BLaER1 treated with 17β-estradiol and CSF1 and Interleukin-3, amounts not matched to agents 10 nM and 100 nM (cell line): ENCODE results near the gene TPPP3.
A peak's percentile ranks its signal among the peaks of the same experiment; 100 is the strongest.

Experiments
- H3K27ac ChIP-seq, 11 experiments: shearing (Covaris generic); formaldehyde crosslinking; 2 replicates each; pipeline ENCODE4 v1.8.1; 2022
- H3K27me3 ChIP-seq, 11 experiments: shearing (Covaris generic); formaldehyde crosslinking; 2 replicates each; pipeline ENCODE4 v1.8.1; 2022
- H3K36me3 ChIP-seq, 11 experiments: shearing (Covaris generic); formaldehyde crosslinking; 2 replicates each; pipeline ENCODE4 v1.8.1; 2022
- H3K4me1 ChIP-seq, 10 experiments: shearing (Covaris generic); formaldehyde crosslinking; 2 replicates each; pipeline ENCODE4 v1.8.1; 2022
- H3K4me2 ChIP-seq, 11 experiments: shearing (Covaris generic); formaldehyde crosslinking; 2 replicates each; pipeline ENCODE4 v1.8.1; 2022
- H3K4me3 ChIP-seq, 10 experiments: shearing (Covaris generic); formaldehyde crosslinking; 2 replicates each; pipeline ENCODE4 v1.8.1; 2022
- H3K9ac ChIP-seq, 11 experiments: shearing (Covaris generic); formaldehyde crosslinking; 2 replicates each; pipeline ENCODE4 v1.8.1; 2022
- H3K9me3 ChIP-seq, 11 experiments: shearing (Covaris generic); formaldehyde crosslinking; replicated peaks in 1 of 11; 2 replicates each; pipeline ENCODE4 v1.8.1; 2022
- H4K20me1 ChIP-seq, 11 experiments: shearing (Covaris generic); formaldehyde crosslinking; 2 replicates each; pipeline ENCODE4 v1.8.1; 2022
- Cebpa-rat ChIP-seq, 11 experiments: shearing (Covaris generic); IDR thresholded peaks; 2 replicates each; pipeline ENCODE4 v1.8.1; 2022

Gene TPPP3

GRCh38 chr16:67405336-67405735 is 12.0 kb upstream of the TPPP3 start:
- peak in 3 of 11 experiments; percentile 23 to 57 (median 33); a peak in 2 of 22 replicates for TF ChIP-seq Cebpa-rat (IDR thresholded peaks at IDR 0.05)
- H3K27ac ChIP-seq, result peak overlapping the region in 4 of 11 experiments; percentile 31 to 54 (median 44); a peak in 5 of 22 replicates
- peak overlapping the region in 2 of 11 experiments; percentile 3 to 25; a peak in 4 of 22 replicates for H3K9ac ChIP-seq
- H3K27me3 ChIP-seq, result no peaks in the 10 kb centered on the region; a peak in 1 of 22 replicates
- no peaks in the 10 kb centered on the region for H4K20me1 ChIP-seq
- H3K9me3 ChIP-seq, result no peaks in the 10 kb centered on the region
- H3K4me2 ChIP-seq, result peak overlapping the region in 10 of 11 experiments; percentile 3 to 83 (median 56); a peak in 17 of 22 replicates
- no peak overlapping the region for H3K4me3 ChIP-seq
- H3K36me3 ChIP-seq, result no peaks in the 10 kb centered on the region
- peaks cover 0 to 48% (median 39%) of the 10 kb centered on the region in 10 experiments; a peak in 17 of 20 replicates for H3K4me1 ChIP-seq

DNA sequence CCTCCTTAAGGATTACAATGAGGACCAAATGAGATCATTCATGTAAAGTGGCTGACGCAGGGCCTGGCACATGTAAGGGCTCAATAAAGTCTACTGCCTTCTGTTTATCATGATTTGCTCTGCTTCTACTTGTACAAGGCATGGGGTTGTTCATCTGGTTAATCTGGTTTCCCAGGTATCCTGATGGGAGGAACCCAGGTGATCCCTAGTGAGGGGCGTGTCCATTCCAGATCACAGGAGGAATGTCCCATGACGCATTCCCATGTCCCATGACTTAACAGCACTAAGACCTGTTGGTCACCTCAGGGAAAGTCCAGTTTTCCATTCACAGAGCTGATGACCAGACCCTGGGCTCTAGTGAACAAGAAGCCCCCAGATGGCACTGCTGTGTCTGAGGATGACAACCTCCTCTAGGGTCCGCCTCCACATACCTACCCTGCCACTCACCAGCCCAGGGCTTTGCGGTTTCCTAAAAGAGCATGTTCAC is 11.5 kb upstream of the TPPP3 start:
- no peaks in the 10 kb centered on the region for H3K36me3 ChIP-seq
- H3K9ac ChIP-seq, result peak overlapping the region in 2 of 11 experiments; percentile 3 to 25; a peak in 3 of 22 replicates
- no peak for TF ChIP-seq Cebpa-rat (IDR thresholded peaks at IDR 0.05)
- H3K27me3 ChIP-seq, result no peaks in the 10 kb centered on the region; a peak in 1 of 22 replicates
- H3K4me1 ChIP-seq, result peaks cover 0 to 48% (median 40%) of the 10 kb centered on the region in 10 experiments; a peak in 18 of 20 replicates
- no peaks in the 10 kb centered on the region for H4K20me1 ChIP-seq
- H3K4me3 ChIP-seq, result no peak overlapping the region
- peak overlapping the region in 10 of 11 experiments; percentile 6 to 83 (median 56); a peak in 15 of 22 replicates for H3K4me2 ChIP-seq
- peak overlapping the region in 3 of 11 experiments; percentile 31 to 54 (median 35); a peak in 4 of 22 replicates for H3K27ac ChIP-seq
- no peaks in the 10 kb centered on the region for H3K9me3 ChIP-seq

DNA sequence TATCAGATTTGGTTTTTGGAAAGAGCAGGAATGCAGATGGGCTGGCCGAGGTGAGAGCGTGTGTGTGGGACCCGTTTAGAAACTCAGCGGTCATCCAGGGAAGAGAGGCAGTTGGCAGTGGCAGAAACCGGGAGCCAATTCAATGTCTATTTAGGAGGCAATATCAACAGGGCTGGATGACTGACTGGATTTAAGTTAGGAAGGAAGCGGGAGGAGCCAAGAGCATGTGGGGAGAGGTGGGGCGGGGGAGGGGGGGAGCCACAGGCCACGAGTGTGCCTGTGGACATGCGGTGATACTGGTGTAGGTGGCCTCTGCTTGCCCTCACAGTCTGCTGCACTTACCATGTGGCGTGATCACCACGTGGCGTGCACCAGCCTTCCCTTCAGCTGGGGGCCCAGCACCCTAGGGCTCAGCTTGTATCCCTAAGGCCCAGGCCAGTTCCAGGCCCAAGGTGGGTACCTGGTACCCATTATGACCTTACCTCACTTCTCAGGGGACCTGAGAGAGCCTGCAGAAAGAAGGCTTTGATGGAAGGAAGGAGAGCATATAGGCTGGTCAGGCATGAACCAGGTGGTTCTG is 10.8 kb upstream of the TPPP3 start:
- Histone ChIP-seq H3K4me3 (no peak overlapping the region), H4K20me1 (no peaks in the 10 kb centered on the region), H3K27ac (peak overlapping the region in 1 of 11 experiments; percentile 54; a peak in 3 of 22 replicates), H3K4me2 (peak overlapping the region in 8 of 11 experiments; percentile 7 to 83 (median 66); a peak in 10 of 22 replicates), H3K9me3 (no peaks in the 10 kb centered on the region), H3K9ac (no peak overlapping the region), H3K4me1 (peaks cover 0 to 50% (median 41%) of the 10 kb centered on the region in 10 experiments; a peak in 18 of 20 replicates), H3K36me3 (no peaks in the 10 kb centered on the region), H3K27me3 (no peaks in the 10 kb centered on the region; a peak in 1 of 22 replicates)
- no peak for TF ChIP-seq Cebpa-rat (IDR thresholded peaks at IDR 0.05)

GRCh38 chr16:67400901-67401300 is 7.6 kb upstream of the TPPP3 start:
- no peak overlapping the region for H3K4me3 ChIP-seq
- peaks cover 0 to 14% (median 0%) of the 10 kb centered on the region in 11 experiments; a peak in 7 of 22 replicates for H4K20me1 ChIP-seq
- H3K9ac ChIP-seq, result no peak overlapping the region
- peaks cover 4 to 46% (median 31%) of the 10 kb centered on the region in 10 experiments for H3K4me1 ChIP-seq
- no peak overlapping the region for H3K4me2 ChIP-seq
- no peaks in the 10 kb centered on the region for H3K36me3 ChIP-seq
- TF ChIP-seq Cebpa-rat (IDR thresholded peaks at IDR 0.05), result no peak
- no peak overlapping the region for H3K27ac ChIP-seq
- H3K9me3 ChIP-seq, result no peaks in the 10 kb centered on the region
- peaks cover 7 to 16% (median 12%) of the 10 kb centered on the region in 11 experiments for H3K27me3 ChIP-seq

DNA sequence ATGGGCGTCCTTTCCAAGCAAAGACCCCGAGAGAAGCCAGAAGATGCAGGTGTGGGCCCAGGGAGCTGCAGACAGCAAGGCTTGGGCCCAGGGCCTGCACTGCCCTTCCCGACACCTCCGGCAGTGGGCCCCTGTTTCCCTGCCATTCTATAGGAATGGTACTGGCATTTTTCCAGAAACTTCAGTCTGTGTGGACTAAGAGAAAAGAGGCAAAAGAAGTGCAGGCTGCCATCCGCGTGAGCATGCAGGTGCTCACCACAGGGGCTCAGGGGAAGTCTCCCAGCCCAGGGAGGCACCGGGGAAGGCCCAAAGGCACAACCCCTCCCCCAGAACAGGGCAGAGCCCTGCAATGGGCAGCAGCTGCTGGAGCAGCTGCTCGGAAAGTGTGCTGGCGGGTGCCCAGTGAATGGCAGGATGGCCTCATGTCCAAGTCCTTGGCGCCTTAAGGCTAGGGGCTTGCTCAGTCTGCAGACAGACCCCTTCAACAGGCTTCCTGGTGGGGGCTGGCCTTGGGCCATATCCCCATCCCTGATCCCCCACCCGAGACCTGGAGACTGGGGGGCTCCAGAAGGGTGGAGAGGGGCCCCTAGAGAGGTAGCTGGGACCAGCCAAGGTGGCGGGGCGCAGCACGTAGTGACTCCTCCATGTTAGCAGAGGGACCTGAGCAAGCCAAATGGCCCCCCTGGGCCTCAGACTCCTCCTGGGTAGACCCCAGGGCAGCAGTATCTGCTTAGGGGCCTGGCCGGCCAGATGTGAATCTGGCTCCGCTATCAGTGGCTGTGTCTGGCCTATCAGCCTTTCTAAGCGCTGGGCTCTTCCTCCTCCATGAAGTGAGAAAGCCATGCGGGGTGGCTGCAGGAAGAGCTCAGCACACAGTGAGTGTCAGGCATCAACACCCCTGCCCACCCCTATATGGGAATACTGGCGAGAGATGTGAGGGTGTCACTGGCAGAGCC is 6.7 kb upstream of the TPPP3 start:
- no peak overlapping the region for H3K4me3 ChIP-seq
- H3K9ac ChIP-seq, result no peak overlapping the region
- H3K9me3 ChIP-seq, result no peaks in the 10 kb centered on the region
- H3K27ac ChIP-seq, result no peak overlapping the region
- peaks cover 16 to 25% (median 21%) of the 10 kb centered on the region in 11 experiments for H3K27me3 ChIP-seq
- peaks cover 5 to 23% (median 8%) of the 10 kb centered on the region in 11 experiments; a peak in 15 of 22 replicates for H4K20me1 ChIP-seq
- no peaks in the 10 kb centered on the region for H3K36me3 ChIP-seq
- peak overlapping the region in 5 of 11 experiments; percentile 6 to 21 (median 10); a peak in 2 of 22 replicates for H3K4me2 ChIP-seq
- peaks cover 13 to 46% (median 32%) of the 10 kb centered on the region in 10 experiments for H3K4me1 ChIP-seq
- no peak for TF ChIP-seq Cebpa-rat (IDR thresholded peaks at IDR 0.05)

GRCh38 chr16:67399218-67399733 is 6.0 kb upstream of the TPPP3 start:
- Histone ChIP-seq H3K4me1 (peaks cover 20 to 46% (median 33%) of the 10 kb centered on the region in 10 experiments), H4K20me1 (peaks cover 11 to 30% (median 16%) of the 10 kb centered on the region in 11 experiments; a peak in 17 of 22 replicates), H3K9ac (no peak overlapping the region), H3K27me3 (peaks cover 23 to 32% (median 28%) of the 10 kb centered on the region in 11 experiments), H3K4me2 (peak overlapping the region in 4 of 11 experiments; percentile 8 to 21 (median 12); a peak in 2 of 22 replicates), H3K4me3 (no peak overlapping the region), H3K9me3 (no peaks in the 10 kb centered on the region), H3K36me3 (no peaks in the 10 kb centered on the region), H3K27ac (no peak overlapping the region)
- TF ChIP-seq Cebpa-rat (IDR thresholded peaks at IDR 0.05), result no peak

GRCh38 chr16:67398546-67399217 is 5.4 kb upstream of the TPPP3 start:
- Histone ChIP-seq H3K9me3 (no peaks in the 10 kb centered on the region), H3K27ac (no peak overlapping the region), H3K4me2 (no peak overlapping the region), H3K36me3 (no peaks in the 10 kb centered on the region), H3K4me1 (peaks cover 21 to 46% (median 33%) of the 10 kb centered on the region in 10 experiments), H3K27me3 (peaks cover 29 to 38% (median 34%) of the 10 kb centered on the region in 11 experiments), H3K4me3 (no peak overlapping the region), H4K20me1 (peaks cover 11 to 36% (median 20%) of the 10 kb centered on the region in 11 experiments; a peak in 17 of 22 replicates), H3K9ac (no peak overlapping the region)
- TF ChIP-seq Cebpa-rat (IDR thresholded peaks at IDR 0.05), result no peak
